ENCODE measurements around the gene SMAD4. TPM values are rescaled to one million over a fixed set of nuclear protein-coding genes. Genes with fewer than 3 reads are reported as not detected.

Gene SMAD4
- total RNA-seq, 1 donor from 2014 or later = 123 TPM

DNA sequence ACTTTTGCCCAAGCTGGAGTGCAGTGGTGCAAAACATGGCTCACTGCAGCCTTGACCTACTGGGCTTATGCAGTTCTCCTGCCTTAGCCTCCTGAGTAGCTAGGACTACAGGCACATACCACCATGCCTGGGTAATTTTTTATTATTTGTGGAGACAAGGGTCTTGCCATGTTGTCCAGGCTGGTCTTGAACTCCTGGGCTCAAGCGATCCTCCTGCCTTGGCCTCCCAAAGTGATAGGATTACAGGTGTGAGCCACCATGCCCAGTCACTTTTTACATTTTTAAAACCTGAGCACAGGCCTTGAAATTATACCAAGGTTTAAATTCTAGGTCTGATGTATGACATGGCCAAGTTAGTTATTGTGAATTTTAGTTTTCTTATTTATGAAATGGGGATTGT lies 18.2 kb downstream of the SMAD4 start:
- no peak overlapping the region for H3K27ac Mint-ChIP-seq
- DNase-seq (ENCODE audit: extremely low spot score, unreplicated experiment) = no peak
- H3K4me3 Mint-ChIP-seq = no peak overlapping the region
- H3K27me3 Mint-ChIP-seq = no peaks in the 10 kb centered on the region
- no peaks in the 10 kb centered on the region for H3K9me3 Mint-ChIP-seq
- H3K4me1 Mint-ChIP-seq (ENCODE audit: unreplicated experiment) = peaks cover 18% of the 10 kb centered on the region
- TF ChIP-seq, protein P1, sequence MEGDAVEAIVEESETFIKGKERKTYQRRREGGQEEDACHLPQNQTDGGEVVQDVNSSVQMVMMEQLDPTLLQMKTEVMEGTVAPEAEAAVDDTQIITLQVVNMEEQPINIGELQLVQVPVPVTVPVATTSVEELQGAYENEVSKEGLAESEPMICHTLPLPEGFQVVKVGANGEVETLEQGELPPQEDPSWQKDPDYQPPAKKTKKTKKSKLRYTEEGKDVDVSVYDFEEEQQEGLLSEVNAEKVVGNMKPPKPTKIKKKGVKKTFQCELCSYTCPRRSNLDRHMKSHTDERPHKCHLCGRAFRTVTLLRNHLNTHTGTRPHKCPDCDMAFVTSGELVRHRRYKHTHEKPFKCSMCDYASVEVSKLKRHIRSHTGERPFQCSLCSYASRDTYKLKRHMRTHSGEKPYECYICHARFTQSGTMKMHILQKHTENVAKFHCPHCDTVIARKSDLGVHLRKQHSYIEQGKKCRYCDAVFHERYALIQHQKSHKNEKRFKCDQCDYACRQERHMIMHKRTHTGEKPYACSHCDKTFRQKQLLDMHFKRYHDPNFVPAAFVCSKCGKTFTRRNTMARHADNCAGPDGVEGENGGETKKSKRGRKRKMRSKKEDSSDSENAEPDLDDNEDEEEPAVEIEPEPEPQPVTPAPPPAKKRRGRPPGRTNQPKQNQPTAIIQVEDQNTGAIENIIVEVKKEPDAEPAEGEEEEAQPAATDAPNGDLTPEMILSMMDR (conservative IDR thresholded peaks at IDR 0.05) = no peak
- peaks cover 24% of the 10 kb centered on the region for H3K36me3 Mint-ChIP-seq

DNA sequence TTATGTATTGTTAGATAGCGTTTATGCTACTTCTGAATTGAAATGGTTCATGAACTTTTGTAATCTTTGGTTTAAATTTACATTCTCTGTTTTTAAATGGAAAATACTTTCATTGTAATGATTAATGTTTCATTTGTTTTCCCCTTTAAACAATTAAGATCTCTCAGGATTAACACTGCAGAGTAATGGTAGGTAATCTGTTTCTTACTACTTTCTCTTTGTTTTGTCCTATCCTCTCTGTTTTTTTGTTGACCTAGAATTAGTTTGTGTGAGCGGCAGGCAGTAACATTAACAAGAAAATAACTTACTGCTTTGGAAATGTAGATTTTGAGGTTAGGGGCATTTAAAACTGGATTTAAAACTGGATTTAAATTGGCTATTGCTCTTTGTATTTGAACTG lies 19.1 kb downstream of the SMAD4 start:
- Mint-ChIP-seq H3K4me3 (no peak overlapping the region), H3K36me3 (peaks cover 33% of the 10 kb centered on the region), H3K27ac (no peak overlapping the region), H3K4me1 (ENCODE audit: unreplicated experiment) (peaks cover 18% of the 10 kb centered on the region), H3K9me3 (no peaks in the 10 kb centered on the region), H3K27me3 (no peaks in the 10 kb centered on the region)
- no peak for DNase-seq (ENCODE audit: extremely low spot score, unreplicated experiment)
- TF ChIP-seq, protein P1 (conservative IDR thresholded peaks at IDR 0.05) = no peak

DNA sequence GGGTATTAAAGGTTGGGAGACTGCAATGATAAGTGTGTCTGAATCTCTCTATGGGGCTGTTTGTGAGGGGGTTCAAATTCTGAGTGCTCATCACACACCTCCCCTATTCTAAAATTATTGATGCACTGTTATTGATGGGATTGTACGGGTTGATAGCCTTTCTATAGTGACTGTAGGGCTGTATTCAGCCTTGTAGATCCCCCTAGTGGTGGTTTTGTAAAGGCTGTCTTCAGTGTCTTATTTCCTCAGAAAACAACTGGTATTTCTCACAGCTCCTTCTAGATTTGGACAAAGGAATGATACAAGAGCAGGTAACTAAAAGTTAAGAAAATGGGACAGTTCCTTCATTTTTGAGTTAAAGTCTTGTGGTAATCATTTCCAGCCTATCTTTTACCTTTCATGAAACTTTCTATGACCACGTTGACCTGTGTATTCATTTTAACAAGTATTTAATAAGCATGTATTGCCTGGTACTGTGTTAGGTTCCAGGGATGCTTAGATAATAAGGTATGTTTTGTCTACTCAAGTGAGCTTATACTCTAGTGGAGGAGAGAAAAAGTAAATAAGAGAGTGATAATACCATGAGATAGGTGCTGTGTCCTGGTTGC lies 21.2 kb downstream of the SMAD4 start:
- DNase-seq (ENCODE audit: extremely low spot score, unreplicated experiment) = no peak
- peaks cover 11% of the 10 kb centered on the region for H3K4me1 Mint-ChIP-seq (ENCODE audit: unreplicated experiment)
- H3K36me3 Mint-ChIP-seq = peaks cover 33% of the 10 kb centered on the region
- H3K27me3 Mint-ChIP-seq = no peaks in the 10 kb centered on the region
- TF ChIP-seq, protein P1 (conservative IDR thresholded peaks at IDR 0.05) = peak; percentile 95
- no peaks in the 10 kb centered on the region for H3K9me3 Mint-ChIP-seq
- no peak overlapping the region for H3K4me3 Mint-ChIP-seq
- H3K27ac Mint-ChIP-seq = peak overlapping the region; percentile 36

DNA sequence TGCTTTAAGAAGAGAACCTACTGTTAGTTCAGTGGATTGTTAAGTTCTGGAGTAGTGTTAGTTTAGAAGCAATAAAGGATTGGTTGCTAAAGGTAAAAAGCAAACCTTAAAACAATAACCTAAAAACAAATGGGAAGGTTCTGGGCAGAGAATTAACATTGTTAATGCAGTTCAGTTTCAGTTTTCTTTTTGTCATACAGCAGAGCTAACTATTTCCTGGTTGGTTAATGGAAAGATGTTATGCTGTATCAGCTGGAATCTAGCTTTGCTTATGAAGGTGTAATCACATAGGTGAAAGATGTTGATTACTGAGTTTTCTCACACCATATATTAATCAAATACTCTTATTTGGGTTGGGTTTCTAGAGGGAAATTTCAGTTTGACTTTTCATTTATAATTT lies 23.8 kb downstream of the SMAD4 start:
- H3K27ac Mint-ChIP-seq = peak overlapping the region; percentile 13

DNA sequence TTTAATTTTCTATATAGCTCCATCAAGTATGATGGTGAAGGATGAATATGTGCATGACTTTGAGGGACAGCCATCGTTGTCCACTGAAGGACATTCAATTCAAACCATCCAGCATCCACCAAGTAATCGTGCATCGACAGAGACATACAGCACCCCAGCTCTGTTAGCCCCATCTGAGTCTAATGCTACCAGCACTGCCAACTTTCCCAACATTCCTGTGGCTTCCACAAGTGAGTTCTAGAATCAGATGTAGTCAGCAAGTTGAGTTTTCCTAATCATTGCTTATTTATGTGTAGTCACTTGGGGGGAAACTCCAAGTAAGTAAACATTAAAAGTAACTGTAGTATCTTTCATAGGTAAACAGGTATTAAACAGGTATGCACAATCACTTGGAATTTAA lies 24.8 kb downstream of the SMAD4 start:
- Mint-ChIP-seq H3K27me3 (no peaks in the 10 kb centered on the region), H3K27ac (no peak overlapping the region), H3K4me1 (ENCODE audit: unreplicated experiment) (peaks cover 11% of the 10 kb centered on the region), H3K4me3 (no peak overlapping the region), H3K36me3 (peaks cover 28% of the 10 kb centered on the region), H3K9me3 (no peaks in the 10 kb centered on the region)
- no peak for DNase-seq (ENCODE audit: extremely low spot score, unreplicated experiment)
- TF ChIP-seq, protein P1 (conservative IDR thresholded peaks at IDR 0.05) = no peak

More for the DNA sequence above, 23.8 kb downstream of the SMAD4 start:
- DNase-seq (ENCODE audit: extremely low spot score, unreplicated experiment) = no peak
- Mint-ChIP-seq H3K36me3 (peaks cover 33% of the 10 kb centered on the region), H3K4me3 (no peak overlapping the region), H3K9me3 (no peaks in the 10 kb centered on the region), H3K27me3 (no peaks in the 10 kb centered on the region), H3K4me1 (ENCODE audit: unreplicated experiment) (peaks cover 11% of the 10 kb centered on the region)
- TF ChIP-seq, protein P1 (conservative IDR thresholded peaks at IDR 0.05) = no peak

Measured in type B pancreatic cell (in vitro differentiated cells).